Left lung (tissue), 10 donors: Measurements from ENCODE around the gene MYLK3. TPM values are rescaled to one million over a fixed set of nuclear protein-coding genes. Genes with fewer than 3 reads are reported as not detected.

Experiments
- ATAC-seq: fragments of 200-7000 bp; cut with Tn5 transposase; one replicate; pipeline ENCODE4 v1.9.1; 2020; ENCODE audit warnings: moderate library complexity
- DNase-seq, 4 donors: peaks; one replicate each; pipeline ENCODE4 v3.0.0-alpha.2; 2013 to 2020
- H3K27ac ChIP-seq, 2 donors: fragments of 200-600 bp; sonication (generic) in 1 of 2; one replicate each; pipeline versions ENCODE4 v1.5.0 to v1.8.0; 2020 to 2021
- H3K27me3 ChIP-seq, 2 donors: fragments of 200-600 bp; sonication (generic) in 1 of 2; one replicate each; pipeline versions ENCODE4 v1.5.0 to v1.8.0; 2020 to 2021
- H3K36me3 ChIP-seq, 2 donors: fragments of 200-600 bp; sonication (generic) in 1 of 2; one replicate each; pipeline versions ENCODE4 v1.5.0 to v1.8.0; 2020 to 2021
- H3K4me1 ChIP-seq, 2 donors: fragments of 200-600 bp; one replicate each; pipeline ENCODE4 v1.8.0; 2021
- H3K4me3 ChIP-seq, 2 donors: fragments of 200-600 bp; sonication (generic) in 1 of 2; one replicate each; pipeline versions ENCODE4 v1.5.0 to v1.8.0; 2020 to 2021; ENCODE audit warnings: mild to moderate bottlenecking in 1 of 2
- H3K9me3 ChIP-seq, 2 donors: fragments of 200-600 bp; sonication (generic) in 1 of 2; one replicate each; pipeline versions ENCODE4 v1.5.0 to v1.8.0; 2020 to 2021
- CTCF ChIP-seq, 2 donors: fragments of 200-600 bp; sonication (generic) in 1 of 2; IDR thresholded peaks; one replicate each; pipeline versions ENCODE4 v1.5.0 to v1.8.0; 2021; ENCODE audit warnings: antibody characterized with exemption in 2 of 2
- intact Hi-C, 2 donors: fragments of 100-400 bp; cut with DNase I; formaldehyde crosslinking; loops; one replicate each; pipeline versions ENCODE4 v1.11.2 to v1.14.2; 2022
- polyA plus RNA-seq, 6 donors: library from polyadenylated mRNA; unstranded; fragments of 120-200 nt; gene quantifications; one replicate each; pipeline ENCODE4 v1.2.1, GENCODE V29; 2013; ENCODE audit not compliant: insufficient read length in 6 of 6
- total RNA-seq, 2 donors: library from RNA; stranded (reverse); fragmentation: NEBNext Ultra II Directional; extraction: Animal tissue kit (Norgen Biotek cat#: 25700); gene quantifications; one replicate each; pipeline ENCODE4 v1.2.1, GENCODE V29; 2021
- donor health status: DM: no; HTN: yes; CAD: no.
- donor health status: DM: no; HTN: no; CAD: no.

Gene MYLK3
- total and polyA plus RNA-seq, 8 donors, result 0.03 to 1.2 (median 0.58) TPM

- Histone ChIP-seq H3K36me3 (no peaks in the 10 kb centered on the region), H3K4me1 (no peaks in the 10 kb centered on the region), H3K9me3 (peaks cover 0 to 6% of the 10 kb centered on the region in 2 donors), H3K4me3 (no peak overlapping the region), H3K27me3 (no peaks in the 10 kb centered on the region), H3K27ac (no peak overlapping the region)
- ATAC-seq (no peak), DNase-seq (no peak)
- intact Hi-C loops, result no loop called here
- no peak for TF ChIP-seq CTCF (IDR thresholded peaks at IDR 0.05)
Observed at GRCh38 chr16:46729326-46729995, 18.7 kb downstream of the MYLK3 start.

- intact Hi-C loops, result no loop called here
- Histone ChIP-seq H3K4me1 (no peaks in the 10 kb centered on the region), H3K36me3 (no peaks in the 10 kb centered on the region), H3K27ac (no peak overlapping the region), H3K27me3 (no peaks in the 10 kb centered on the region), H3K4me3 (no peak overlapping the region), H3K9me3 (peaks cover 0 to 6% of the 10 kb centered on the region in 2 donors)
- TF ChIP-seq CTCF (IDR thresholded peaks at IDR 0.05), result no peak
- DNase-seq, result no peak
- ATAC-seq, result no peak
Observed at GRCh38 chr16:46728806-46729205, 19.3 kb downstream of the MYLK3 start.

- H3K27ac ChIP-seq, result no peak overlapping the region
- H3K9me3 ChIP-seq, result peaks cover 0 to 6% of the 10 kb centered on the region in 2 donors
- no peak overlapping the region for H3K4me3 ChIP-seq
- no peaks in the 10 kb centered on the region for H3K27me3 ChIP-seq
- H3K4me1 ChIP-seq, result no peaks in the 10 kb centered on the region
- DNase-seq (no peak), ATAC-seq (no peak)
- TF ChIP-seq CTCF (IDR thresholded peaks at IDR 0.05), result no peak
- intact Hi-C loops, result no loop called here
- H3K36me3 ChIP-seq, result no peaks in the 10 kb centered on the region
Observed at GRCh38 chr16:46727630-46728029, 20.5 kb downstream of the MYLK3 start.

GRCh38 chr16:46727184-46727583, 21.0 kb downstream of the MYLK3 start:
- Histone ChIP-seq H3K27ac (no peak overlapping the region), H3K4me1 (no peaks in the 10 kb centered on the region), H3K4me3 (no peak overlapping the region), H3K9me3 (peaks cover 0 to 6% of the 10 kb centered on the region in 2 donors), H3K27me3 (no peaks in the 10 kb centered on the region), H3K36me3 (no peaks in the 10 kb centered on the region)
- intact Hi-C loops, result no loop called here
- DNase-seq (no peak), ATAC-seq (no peak)
- TF ChIP-seq CTCF (IDR thresholded peaks at IDR 0.05), result no peak

- TF ChIP-seq CTCF (IDR thresholded peaks at IDR 0.05), result no peak
- H3K27ac ChIP-seq, result no peak overlapping the region
- H3K9me3 ChIP-seq, result peaks cover 0 to 6% of the 10 kb centered on the region in 2 donors
- no peak overlapping the region for H3K4me3 ChIP-seq
- no peak for ATAC-seq
- no peaks in the 10 kb centered on the region for H3K27me3 ChIP-seq
- DNase-seq, result no peak
- no peaks in the 10 kb centered on the region for H3K36me3 ChIP-seq
- intact Hi-C loops, result no loop called here
- no peaks in the 10 kb centered on the region for H3K4me1 ChIP-seq
Observed at GRCh38 chr16:46721885-46722284, 26.3 kb downstream of the MYLK3 start.
